Fibroblast of pulmonary artery (primary cell): ENCODE measurements around the gene ENTREP1.
"Not testable (repeated sequence)": the region's sequence is repeated elsewhere in the genome, so short reads cannot be mapped to it uniquely, and the experiment has no call there.

Experiments
- DNase-seq: peaks from one replicate; pipeline ENCODE4 v3.0.0-alpha.2; 2010; ENCODE audit warnings: low read depth
- H3K4me3 ChIP-seq: replicated peaks from 2 replicates; pipeline ENCODE4 v1.5.1; 2011; ENCODE audit warnings: low read depth, mild to moderate bottlenecking, control low read depth, low read length, moderate library complexity
- CTCF ChIP-seq: IDR thresholded peaks from 2 replicates; pipeline ENCODE4 v1.5.1; 2011; ENCODE audit warnings: mild to moderate bottlenecking, control low read depth, low read length, inconsistent platforms; ENCODE audit errors: missing control alignments

Gene ENTREP1

DNA sequence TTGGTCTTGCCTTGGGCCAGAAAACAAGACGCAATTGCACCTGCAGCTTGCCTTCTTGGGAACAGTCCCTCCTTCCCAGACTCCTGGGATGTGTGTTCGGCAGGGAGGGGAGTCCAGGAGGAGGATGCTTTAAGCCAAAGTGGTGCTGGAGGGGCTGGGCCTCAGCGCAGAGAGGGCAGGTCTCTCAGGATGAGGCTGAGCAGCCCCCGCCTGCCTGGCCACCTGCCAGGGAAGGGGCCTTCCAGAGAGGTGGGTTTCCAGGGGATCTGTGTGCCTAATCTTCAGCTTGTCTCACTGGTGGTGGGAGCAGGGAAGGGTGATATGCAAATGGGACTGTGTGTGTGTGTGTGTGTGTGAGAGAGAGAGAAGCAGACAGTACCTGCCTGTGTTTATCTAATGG is 105.2 kb downstream of the ENTREP1 start:
- no peak for TF ChIP-seq CTCF
- no peak overlapping the region for H3K4me3 ChIP-seq
- no peak for DNase-seq

GRCh38 chr9:69431203-69431602 is 106.2 kb downstream of the ENTREP1 start:
- no peak for TF ChIP-seq CTCF
- no peak for DNase-seq
- no peak overlapping the region for H3K4me3 ChIP-seq

DNA sequence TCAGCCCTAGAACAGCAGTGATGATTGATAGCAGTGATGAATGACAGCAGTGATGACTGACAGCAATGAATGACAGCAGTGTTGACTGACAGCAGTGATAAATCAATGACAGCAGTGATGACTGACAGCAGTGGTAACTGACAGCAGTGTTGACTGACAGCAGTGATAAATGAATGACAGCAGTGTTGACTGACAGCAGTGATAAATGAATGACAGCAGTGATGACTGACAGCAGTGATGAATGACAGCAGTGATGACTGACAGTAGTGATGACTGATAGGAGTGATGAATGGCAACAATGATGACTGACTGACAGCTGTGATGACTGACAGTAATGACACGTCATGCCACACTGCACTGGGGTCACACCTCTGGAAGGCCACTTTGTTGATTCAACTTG is 106.8 kb downstream of the ENTREP1 start:
- H3K4me3 ChIP-seq, result no peak overlapping the region
- no peak for TF ChIP-seq CTCF
- no peak for DNase-seq

DNA sequence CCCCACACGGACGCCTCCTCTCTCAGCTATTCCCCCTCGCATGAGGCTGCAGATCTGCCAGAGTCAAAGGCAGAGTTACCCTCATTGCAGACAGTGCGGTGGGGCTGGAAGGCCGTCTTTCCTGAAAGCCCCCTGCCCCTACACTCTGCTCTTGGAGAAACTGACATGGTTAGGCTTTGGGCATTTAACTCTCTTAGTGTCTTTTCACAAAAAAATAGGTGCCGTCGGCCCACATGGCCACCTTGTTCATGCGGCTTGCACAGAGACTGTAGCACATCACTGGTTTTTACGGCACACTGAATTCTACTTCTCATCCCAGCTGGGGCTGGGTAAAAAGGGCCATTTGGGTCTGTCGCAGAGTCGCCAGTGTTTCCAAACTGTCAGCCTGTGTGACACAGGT is 107.6 kb downstream of the ENTREP1 start:
- DNase-seq, result no peak
- TF ChIP-seq CTCF, result no peak
- H3K4me3 ChIP-seq, result no peak overlapping the region

DNA sequence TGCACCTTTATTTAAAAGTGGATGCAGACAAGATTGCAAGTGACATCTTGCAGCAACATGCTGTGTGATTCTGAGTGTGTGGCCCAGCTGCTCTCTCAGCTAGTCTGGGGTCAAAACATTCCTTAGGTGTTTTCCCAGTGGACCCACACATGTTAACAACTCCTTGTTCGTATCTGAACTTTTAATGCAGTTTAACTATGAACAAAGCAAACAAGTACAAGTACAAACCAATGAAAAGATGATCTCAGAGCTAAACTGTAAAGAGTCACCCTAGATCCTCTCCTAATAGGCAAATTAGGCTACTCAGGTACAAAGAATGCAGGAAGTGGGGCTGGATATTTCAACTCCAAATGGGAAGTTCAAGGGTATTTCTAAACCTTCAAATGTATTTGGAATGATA is 108.4 kb downstream of the ENTREP1 start:
- H3K4me3 ChIP-seq, result no peak overlapping the region
- TF ChIP-seq CTCF, result no peak
- DNase-seq, result no peak

GRCh38 chr9:69433968-69434367 is 109.0 kb downstream of the ENTREP1 start:
- no peak overlapping the region for H3K4me3 ChIP-seq
- no peak for TF ChIP-seq CTCF
- DNase-seq, result no peak

DNA sequence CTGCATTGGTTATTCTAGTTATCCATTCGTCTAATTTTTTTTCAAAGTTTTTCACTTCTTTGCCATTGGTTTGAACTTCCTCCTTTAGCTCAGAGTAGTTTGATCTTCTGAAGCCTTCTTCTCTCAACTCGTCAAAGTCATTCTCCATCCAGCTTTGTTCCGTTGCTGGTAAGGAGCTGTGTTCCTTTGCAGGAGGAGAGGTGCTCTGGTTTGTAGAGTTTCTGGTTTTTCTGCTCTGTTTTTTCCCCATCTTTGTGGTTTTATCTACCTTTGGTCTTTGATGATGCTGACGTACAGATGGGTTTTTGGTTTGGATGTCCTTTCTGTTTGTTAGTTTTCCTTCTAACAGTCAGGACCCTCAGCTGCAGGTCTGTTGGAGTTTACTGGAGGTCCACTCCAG is 114.6 kb downstream of the ENTREP1 start:
- not testable (repeated sequence) for DNase-seq, H3K4me3 ChIP-seq

DNA sequence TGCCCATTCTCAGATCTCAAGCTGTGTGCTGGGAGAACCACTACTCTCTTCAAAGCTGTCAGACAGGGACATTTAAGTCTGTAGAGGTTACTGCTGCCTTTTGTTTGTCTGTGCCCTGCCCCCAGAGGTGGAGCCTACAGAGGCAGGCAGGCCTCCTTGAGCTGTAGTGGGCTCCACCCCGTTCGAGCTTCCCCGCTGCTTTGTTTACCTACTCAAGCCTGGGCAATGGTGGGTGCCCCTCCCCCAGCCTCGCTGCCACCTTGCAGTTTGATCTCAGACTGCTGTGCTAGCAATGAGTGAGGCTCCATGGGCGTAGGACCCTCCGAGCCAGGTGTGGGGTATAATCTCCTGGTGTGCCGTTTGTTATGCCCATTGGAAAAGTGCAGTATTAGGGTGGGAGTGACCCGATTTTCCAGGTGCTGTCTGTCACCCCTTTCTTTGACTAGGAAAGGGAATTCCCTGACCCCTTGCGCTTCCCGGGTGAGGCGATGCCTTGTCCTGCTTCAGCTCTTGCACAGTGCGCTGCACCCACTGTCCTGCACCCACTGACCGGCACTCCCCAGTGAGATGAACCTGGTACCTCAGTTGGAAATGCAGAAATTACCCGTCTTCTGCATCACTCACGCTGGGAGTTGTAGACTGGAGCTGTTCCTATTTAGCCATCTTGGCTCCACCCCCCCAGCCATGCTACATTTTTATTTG is 115.4 kb downstream of the ENTREP1 start:
- not testable (repeated sequence) for H3K4me3 ChIP-seq, DNase-seq
